IMR-90 (cell line): ENCODE results near the gene FAU. TPM values are rescaled to one million over a fixed set of nuclear protein-coding genes. Genes with fewer than 3 reads are reported as not detected.
A peak's percentile ranks its signal among the peaks of the same experiment; 100 is the strongest.

ENCODE experiments used
- ATAC-seq: fragments of 200-7000 bp; cut with Tn5 transposase; 2 replicates; pipeline ENCODE4 v1.9.1; 2020; ENCODE audit warnings: low read depth, mild to moderate bottlenecking, moderate library complexity
- BruUV-seq: library from RNA; stranded (reverse); fragments of 400-500 nt; replicated peaks from 2 replicates; lab custom pipeline; 2021; lab: Mats Ljungman, UMichigan
- CTCF ChIA-PET: fragments of 300-600 bp; formaldehyde crosslinking; extraction: SDS; loops from one replicate; lab custom pipeline; 2021; ENCODE audit warnings: antibody characterized with exemption; lab: Yijun Ruan, JAX
- POLR2A ChIA-PET: fragments of 300-600 bp; sonication (Branson Sonifier 250); formaldehyde crosslinking; loops from one replicate; lab custom pipeline; 2022; ENCODE audit warnings: antibody characterized with exemption; ENCODE audit not compliant: unreplicated experiment; lab: Charles Lee
- DNase-seq: peaks from one replicate; pipeline ENCODE4 v3.0.0; 2013
- H2AFZ ChIP-seq: replicated peaks from 2 replicates; pipeline ENCODE3; 2013; ENCODE audit warnings: low read length, mild to moderate bottlenecking; ENCODE audit not compliant: poor library complexity
- H2AK5ac ChIP-seq: 2 replicates; pipeline ENCODE4 v1.6.1; 2013; ENCODE audit warnings: low read depth, low read length, inconsistent platforms
- H2AK9ac ChIP-seq: replicated peaks from 2 replicates; pipeline ENCODE3; 2013; ENCODE audit warnings: mild to moderate bottlenecking, low read depth, low read length, moderate library complexity; ENCODE audit not compliant: poor library complexity
- H2BK120ac ChIP-seq: 2 replicates; pipeline ENCODE4 v1.6.1; 2013; ENCODE audit warnings: low read depth, low read length, inconsistent platforms
- H2BK15ac ChIP-seq: 3 replicates; pipeline ENCODE4 v1.6.1; 2013; ENCODE audit warnings: low read depth, low read length, inconsistent platforms
- H2BK20ac ChIP-seq: 2 replicates; pipeline ENCODE4 v1.6.1; 2013; ENCODE audit warnings: low read depth, mild to moderate bottlenecking, inconsistent platforms, low read length, moderate library complexity
- H2BK5ac ChIP-seq: 2 replicates; pipeline ENCODE4 v1.6.1; 2013; ENCODE audit warnings: mild to moderate bottlenecking, low read depth, low read length, inconsistent platforms; ENCODE audit not compliant: poor library complexity, severe bottlenecking
- H3K14ac ChIP-seq: replicated peaks from 2 replicates; pipeline ENCODE4 v1.6.1; 2013; ENCODE audit warnings: low read depth, low read length, inconsistent platforms
- H3K18ac ChIP-seq: 2 replicates; pipeline ENCODE4 v1.6.1; 2013; ENCODE audit warnings: low read depth, low read length, control low read depth
- H3K23ac ChIP-seq: 2 replicates; pipeline ENCODE4 v1.6.1; 2013; ENCODE audit warnings: low read depth, low read length, inconsistent platforms
- H3K27ac ChIP-seq: 2 replicates; pipeline ENCODE4 v1.5.1; 2013; ENCODE audit warnings: mild to moderate bottlenecking, control low read depth, low read length; ENCODE audit not compliant: insufficient read depth
- H3K27me3 ChIP-seq: 2 replicates; pipeline ENCODE4 v1.6.1; 2013; ENCODE audit warnings: low read length; ENCODE audit not compliant: control insufficient read depth, insufficient read depth
- H3K36me3 ChIP-seq: 2 replicates; pipeline ENCODE4 v1.6.1; 2013; ENCODE audit warnings: low read length, mixed read lengths; ENCODE audit not compliant: control insufficient read depth, insufficient read depth
- H3K4ac ChIP-seq: 2 replicates; pipeline ENCODE4 v1.6.1; 2013; ENCODE audit warnings: low read depth, low read length, inconsistent platforms
- H3K4me1 ChIP-seq: 2 replicates; pipeline ENCODE4 v1.6.1; 2013; ENCODE audit warnings: low read length, mixed read lengths; ENCODE audit not compliant: control insufficient read depth, insufficient read depth
- H3K4me2 ChIP-seq: 2 replicates; pipeline ENCODE4 v1.6.1; 2013; ENCODE audit warnings: low read depth, mild to moderate bottlenecking, control low read depth, low read length, moderate library complexity
- H3K4me3 ChIP-seq: 2 replicates; pipeline ENCODE4 v1.5.1; 2013; ENCODE audit warnings: low read depth, mild to moderate bottlenecking, control low read depth, low read length, moderate library complexity; ENCODE audit not compliant: insufficient read depth
- H3K56ac ChIP-seq: 2 replicates; pipeline ENCODE4 v1.6.1; 2013; ENCODE audit warnings: low read length, inconsistent platforms; ENCODE audit not compliant: insufficient read depth; ENCODE audit errors: extremely low read depth
- H3K79me1 ChIP-seq, 2 experiments: 2 replicates each; pipeline ENCODE4 v1.6.1; 2013; ENCODE audit warnings: low read length in 2 of 2, inconsistent platforms in 1 of 2, low read depth in 1 of 2
- H3K9ac ChIP-seq: 2 replicates; pipeline ENCODE4 v1.6.1; 2013; ENCODE audit warnings: low read depth, low read length, control low read depth
- H3K9me1 ChIP-seq: 2 replicates; pipeline ENCODE4 v1.6.1; 2013; ENCODE audit warnings: low read length, inconsistent platforms; ENCODE audit not compliant: insufficient read depth
- H3K9me3 ChIP-seq: 2 replicates; pipeline ENCODE4 v1.6.1; 2013; ENCODE audit warnings: low read length; ENCODE audit not compliant: control insufficient read depth, insufficient read depth
- H4K20me1 ChIP-seq: 2 replicates; pipeline ENCODE4 v1.6.1; 2013; ENCODE audit warnings: low read length, inconsistent platforms; ENCODE audit not compliant: insufficient read depth
- H4K5ac ChIP-seq: 2 replicates; pipeline ENCODE4 v1.6.1; 2013; ENCODE audit warnings: mild to moderate bottlenecking, low read depth, low read length, control low read depth
- H4K8ac ChIP-seq, 2 experiments: 2 replicates each; pipeline ENCODE4 v1.6.1; 2013; ENCODE audit warnings: low read depth in 2 of 2, low read length in 2 of 2, control low read depth in 1 of 2, inconsistent platforms in 1 of 2
- H4K91ac ChIP-seq: 2 replicates; pipeline ENCODE4 v1.6.1; 2013; ENCODE audit warnings: low read depth, low read length, inconsistent platforms; ENCODE audit not compliant: insufficient read depth
- CEBPB ChIP-seq: IDR thresholded peaks from 2 replicates; pipeline ENCODE4 v1.6.1; 2012; ENCODE audit warnings: low read depth, low read length, improper control_type of control experiment
- POLR2A ChIP-seq: IDR thresholded peaks from 2 replicates; pipeline ENCODE4 v1.6.1; 2012; ENCODE audit warnings: mild to moderate bottlenecking, low read depth, low read length
- RAD21 ChIP-seq: IDR thresholded peaks from 2 replicates; pipeline ENCODE4 v1.6.1; 2012; ENCODE audit warnings: low read length, improper control_type of control experiment
- SMC3 ChIP-seq: fragments of 150-350 bp; IDR thresholded peaks from 2 replicates; pipeline ENCODE4 v1.6.1; 2016; ENCODE audit warnings: low read depth, mild to moderate bottlenecking, antibody characterized with exemption, low read length, moderate library complexity
- WGBS, 2 experiments: methylation state at CpG; one replicate each; pipeline versions ENCODE4 v1.1.5 to v1.1.7; 2013; ENCODE audit warnings: missing lambda C conversion rate in 2 of 2; ENCODE audit not compliant: insufficient read length in 1 of 2; ENCODE audit errors: extremely low coverage in 2 of 2; 5-methylcytosine and 5-hydroxymethylcytosine counted together
- dilution Hi-C: fragments of 300-500 bp; cut with HindIII; formaldehyde crosslinking; loops from one replicate; pipeline ENCODE4 v1.14.3; 2018; ENCODE audit warnings: low sequenced_read_pairs; ENCODE audit not compliant: unreplicated experiment
- in situ Hi-C: fragments of 300-500 bp; cut with MboI; formaldehyde crosslinking; loops from 3 replicates; pipeline ENCODE4 v1.14.3; 2019; ENCODE audit warnings: low sequenced_read_pairs, inconsistent platforms, mixed read lengths
- intact Hi-C: fragments of 100-400 bp; cut with micrococcal nuclease; formaldehyde crosslinking; loops from 2 replicates; pipeline ENCODE4 v1.10.0; 2022
- polyA plus RNA-seq, 3 experiments: library from polyadenylated mRNA; depleted of rRNA; stranded (reverse); fragments of >200 nt; gene quantifications; 2 replicates each; pipeline ENCODE4 v1.2.3, GENCODE V29; 2012; ENCODE audit warnings: low replicate concordance in 1 of 3
- total RNA-seq: library from RNA; depleted of rRNA; stranded (reverse); fragments of >200 nt; gene quantifications from 2 replicates; pipeline ENCODE4 v1.2.3, GENCODE V29; 2012
- TF ChIP-seq, protein P1 (sequence below): fragments of 150-350 bp; IDR thresholded peaks from 2 replicates; pipeline ENCODE4 v1.6.1; 2017; ENCODE audit warnings: mild to moderate bottlenecking, antibody characterized with exemption, low read length, low read depth
- TF ChIP-seq, protein P2 (sequence below): conservative IDR thresholded peaks from 2 replicates; pipeline ENCODE4 v1.5.1; 2012; ENCODE audit warnings: mild to moderate bottlenecking, low read depth, low read length, improper control_type of control experiment

Gene FAU
- total and polyA plus RNA-seq, 2 of the 4 experiments (the other 2 are of a cell fraction) = 189 to 652 TPM

DNA sequence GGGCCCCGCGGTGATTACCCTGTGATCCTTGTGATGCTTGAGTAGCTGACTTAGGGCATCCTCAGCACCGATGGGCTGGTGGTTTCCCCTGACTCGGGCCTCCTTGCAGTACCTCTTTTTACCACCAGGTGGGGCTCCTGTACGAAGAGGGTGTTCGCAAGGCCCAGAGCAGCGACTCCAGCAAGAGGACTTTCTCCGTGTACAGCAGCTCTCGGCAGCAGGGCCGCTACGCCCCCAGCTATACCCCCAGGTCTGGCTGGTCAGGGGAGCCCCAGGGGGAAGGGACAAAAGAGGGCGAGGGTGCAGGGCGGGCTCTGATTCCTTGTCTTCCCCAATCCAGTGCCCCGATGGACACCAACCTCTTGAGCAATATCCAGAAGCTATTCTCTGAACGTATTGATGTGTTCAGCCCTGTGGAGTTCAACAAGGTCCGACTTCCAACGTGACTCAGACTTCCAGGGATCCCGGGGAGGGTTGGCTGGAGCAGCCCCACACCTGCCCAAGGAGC is 11.5 kb downstream of the FAU start:
- Histone ChIP-seq H3K9me3 (no peaks in the 10 kb centered on the region), H2BK15ac (no peak overlapping the region), H2AFZ (peak overlapping the region; percentile 85), H2AK9ac (peak overlapping the region; percentile 82), H3K36me3 (peaks cover 11% of the 10 kb centered on the region), H3K27me3 (no peaks in the 10 kb centered on the region), H4K5ac (no peak overlapping the region), H3K18ac (no peak overlapping the region), H3K4me3 (no peak overlapping the region), H3K9ac (no peak overlapping the region), H3K4ac (no peak overlapping the region), H3K9me1 (0 out of 2 replicates have a peak, but pooled peaks cover 1% of the 10 kb centered on the region), H3K4me2 (peak overlapping the region; percentile 56; the same call in 1 of the 2 replicates), H2BK20ac (no peak overlapping the region), H3K23ac (no peak overlapping the region; the same call in 1 of the 2 replicates), H3K14ac (no peak overlapping the region), H2AK5ac (no peak overlapping the region), H3K27ac (no peak overlapping the region), H3K56ac (no peak overlapping the region), H3K4me1 (peaks cover 13% of the 10 kb centered on the region; the same call in 1 of the 2 replicates), H2BK5ac (no peak overlapping the region), H4K91ac (no peak overlapping the region), H2BK120ac (no peak overlapping the region), H3K79me1 (peaks cover 0 to 24% of the 10 kb centered on the region in 2 experiments; a peak in 3 of 4 replicates), H4K20me1 (peaks cover 11% of the 10 kb centered on the region; the same call in 1 of the 2 replicates), H4K8ac (no peak overlapping the region)
- in situ Hi-C loops = no loop called here
- WGBS, 2 experiments = 20% methylated on average over 9 of the region's 18 CpGs; no CpG with 5 or more reads in 1 of the 2 experiments
- peak; percentile 73 for ATAC-seq
- no TSS peak for BruUV-seq
- POLR2A ChIA-PET = no interaction called here
- TF ChIP-seq, protein P1, sequence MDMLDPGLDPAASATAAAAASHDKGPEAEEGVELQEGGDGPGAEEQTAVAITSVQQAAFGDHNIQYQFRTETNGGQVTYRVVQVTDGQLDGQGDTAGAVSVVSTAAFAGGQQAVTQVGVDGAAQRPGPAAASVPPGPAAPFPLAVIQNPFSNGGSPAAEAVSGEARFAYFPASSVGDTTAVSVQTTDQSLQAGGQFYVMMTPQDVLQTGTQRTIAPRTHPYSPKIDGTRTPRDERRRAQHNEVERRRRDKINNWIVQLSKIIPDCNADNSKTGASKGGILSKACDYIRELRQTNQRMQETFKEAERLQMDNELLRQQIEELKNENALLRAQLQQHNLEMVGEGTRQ = no peak
- TF ChIP-seq POLR2A (no peak), CEBPB (peak; percentile 68; the same call in 1 of the 2 replicates), SMC3 (peak; percentile 69), RAD21 (peak; percentile 62)
- TF ChIP-seq, protein P2, sequence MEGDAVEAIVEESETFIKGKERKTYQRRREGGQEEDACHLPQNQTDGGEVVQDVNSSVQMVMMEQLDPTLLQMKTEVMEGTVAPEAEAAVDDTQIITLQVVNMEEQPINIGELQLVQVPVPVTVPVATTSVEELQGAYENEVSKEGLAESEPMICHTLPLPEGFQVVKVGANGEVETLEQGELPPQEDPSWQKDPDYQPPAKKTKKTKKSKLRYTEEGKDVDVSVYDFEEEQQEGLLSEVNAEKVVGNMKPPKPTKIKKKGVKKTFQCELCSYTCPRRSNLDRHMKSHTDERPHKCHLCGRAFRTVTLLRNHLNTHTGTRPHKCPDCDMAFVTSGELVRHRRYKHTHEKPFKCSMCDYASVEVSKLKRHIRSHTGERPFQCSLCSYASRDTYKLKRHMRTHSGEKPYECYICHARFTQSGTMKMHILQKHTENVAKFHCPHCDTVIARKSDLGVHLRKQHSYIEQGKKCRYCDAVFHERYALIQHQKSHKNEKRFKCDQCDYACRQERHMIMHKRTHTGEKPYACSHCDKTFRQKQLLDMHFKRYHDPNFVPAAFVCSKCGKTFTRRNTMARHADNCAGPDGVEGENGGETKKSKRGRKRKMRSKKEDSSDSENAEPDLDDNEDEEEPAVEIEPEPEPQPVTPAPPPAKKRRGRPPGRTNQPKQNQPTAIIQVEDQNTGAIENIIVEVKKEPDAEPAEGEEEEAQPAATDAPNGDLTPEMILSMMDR = peak; percentile 91
- CTCF ChIA-PET = interaction anchor here (0.7 to 3.5 kb wide), 4 partner anchors 8 to 98 kb away, joined by 3 to 15 read pairs (median 4); partner anchors contain the start of gene SNX15
- intact Hi-C loops = loop anchor here (2.0 to 5.0 kb wide), 2 partner anchors 142 to 264 kb away; no protein-coding TSS in a partner anchor
- dilution Hi-C loops = no loop called here
- DNase-seq = peak; percentile 74
